Measurements from ENCODE around the gene HS6ST1. TPM values are rescaled to one million over a fixed set of nuclear protein-coding genes. Genes with fewer than 3 reads are reported as not detected.

The HS6ST1 gene
- total and polyA plus RNA-seq, 4 donors = 17.9 to 31.9 (median 25.4) TPM

- H3K27me3 ChIP-seq (ENCODE audit: control insufficient read depth in 4 of 4, insufficient read depth in 4 of 4, low read length in 3 of 4) = no peaks in the 10 kb centered on the region
- no peaks in the 10 kb centered on the region for H3K9me3 ChIP-seq (ENCODE audit: control insufficient read depth in 4 of 4, low read length in 3 of 4)
- peaks cover 0 to 12% (median 5%) of the 10 kb centered on the region in 4 donors for H3K36me3 ChIP-seq (ENCODE audit: control insufficient read depth in 4 of 4, insufficient read depth in 3 of 4, low read depth in 1 of 4, low read length in 3 of 4)
- TF ChIP-seq RAD21 (IDR thresholded peaks at IDR 0.05) (no peak), NR2F2 (IDR thresholded peaks at IDR 0.05) (no peak), YY1 (IDR thresholded peaks at IDR 0.05) (no peak), HNF4A (conservative IDR thresholded peaks at IDR 0.05) (no peak), CTCF (IDR thresholded peaks at IDR 0.05; ENCODE audit: low read depth, low read length, missing input control) (no peak), SP1 (IDR thresholded peaks at IDR 0.05) (no peak), ZBTB33 (IDR thresholded peaks at IDR 0.05) (no peak), ATF3 (IDR thresholded peaks at IDR 0.05) (no peak), TAF1 (conservative IDR thresholded peaks at IDR 0.05) (no peak), FOXA1 (IDR thresholded peaks at IDR 0.05) (no peak), HNF4G (IDR thresholded peaks at IDR 0.05) (no peak), MAX (IDR thresholded peaks at IDR 0.05) (no peak), JUND (IDR thresholded peaks at IDR 0.05) (no peak), EGR1 (IDR thresholded peaks at IDR 0.05; ENCODE audit: low read depth in 2 of 2) (no peak), REST (IDR thresholded peaks at IDR 0.05) (no peak), GABPA (IDR thresholded peaks at IDR 0.05 in 1 of 2, conservative IDR thresholded peaks at IDR 0.05 in 1 of 2) (no peak), RXRA (IDR thresholded peaks at IDR 0.05) (no peak), FOXA2 (IDR thresholded peaks at IDR 0.05) (no peak)
- no peak overlapping the region for H3K27ac ChIP-seq (ENCODE audit: low read depth in 1 of 2, low read length in 2 of 2)
- 78% methylated on average over 16 of the region's 16 CpGs for WGBS
- H3K9ac ChIP-seq (ENCODE audit: low read depth in 1 of 2, low read length in 2 of 2) = no peak overlapping the region
- H3K4me1 ChIP-seq (ENCODE audit: control insufficient read depth in 4 of 4, insufficient read depth in 4 of 4, low read length in 3 of 4) = peaks cover 16 to 59% (median 36%) of the 10 kb centered on the region in 4 donors
- DNase-seq (ENCODE audit: low spot score) = no peak
- no peak overlapping the region for H3K4me3 ChIP-seq (ENCODE audit: low read depth in 1 of 3, low read length in 3 of 3)
Measured at GRCh38 chr2:128273469-128274081, 45.1 kb downstream of the HS6ST1 start.
